Stimulated activated CD8-positive, alpha-beta memory T cell treated with anti-CD3 and anti-CD28 coated beads, Interleukin-7, amount 100 ng/mL, for 4 hours (primary cell): ENCODE measurements around the gene AKAP6.

Source experiments
- DNase-seq, 2 donors: peaks; one replicate each; pipeline ENCODE4 v3.0.0-alpha.2; 2020; ENCODE audit warnings: low read depth in 2 of 2

AKAP6 gene, protein sequence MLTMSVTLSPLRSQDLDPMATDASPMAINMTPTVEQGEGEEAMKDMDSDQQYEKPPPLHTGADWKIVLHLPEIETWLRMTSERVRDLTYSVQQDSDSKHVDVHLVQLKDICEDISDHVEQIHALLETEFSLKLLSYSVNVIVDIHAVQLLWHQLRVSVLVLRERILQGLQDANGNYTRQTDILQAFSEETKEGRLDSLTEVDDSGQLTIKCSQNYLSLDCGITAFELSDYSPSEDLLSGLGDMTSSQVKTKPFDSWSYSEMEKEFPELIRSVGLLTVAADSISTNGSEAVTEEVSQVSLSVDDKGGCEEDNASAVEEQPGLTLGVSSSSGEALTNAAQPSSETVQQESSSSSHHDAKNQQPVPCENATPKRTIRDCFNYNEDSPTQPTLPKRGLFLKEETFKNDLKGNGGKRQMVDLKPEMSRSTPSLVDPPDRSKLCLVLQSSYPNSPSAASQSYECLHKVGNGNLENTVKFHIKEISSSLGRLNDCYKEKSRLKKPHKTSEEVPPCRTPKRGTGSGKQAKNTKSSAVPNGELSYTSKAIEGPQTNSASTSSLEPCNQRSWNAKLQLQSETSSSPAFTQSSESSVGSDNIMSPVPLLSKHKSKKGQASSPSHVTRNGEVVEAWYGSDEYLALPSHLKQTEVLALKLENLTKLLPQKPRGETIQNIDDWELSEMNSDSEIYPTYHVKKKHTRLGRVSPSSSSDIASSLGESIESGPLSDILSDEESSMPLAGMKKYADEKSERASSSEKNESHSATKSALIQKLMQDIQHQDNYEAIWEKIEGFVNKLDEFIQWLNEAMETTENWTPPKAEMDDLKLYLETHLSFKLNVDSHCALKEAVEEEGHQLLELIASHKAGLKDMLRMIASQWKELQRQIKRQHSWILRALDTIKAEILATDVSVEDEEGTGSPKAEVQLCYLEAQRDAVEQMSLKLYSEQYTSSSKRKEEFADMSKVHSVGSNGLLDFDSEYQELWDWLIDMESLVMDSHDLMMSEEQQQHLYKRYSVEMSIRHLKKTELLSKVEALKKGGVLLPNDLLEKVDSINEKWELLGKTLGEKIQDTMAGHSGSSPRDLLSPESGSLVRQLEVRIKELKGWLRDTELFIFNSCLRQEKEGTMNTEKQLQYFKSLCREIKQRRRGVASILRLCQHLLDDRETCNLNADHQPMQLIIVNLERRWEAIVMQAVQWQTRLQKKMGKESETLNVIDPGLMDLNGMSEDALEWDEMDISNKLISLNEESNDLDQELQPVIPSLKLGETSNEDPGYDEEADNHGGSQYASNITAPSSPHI (N-terminal part only)

DNA sequence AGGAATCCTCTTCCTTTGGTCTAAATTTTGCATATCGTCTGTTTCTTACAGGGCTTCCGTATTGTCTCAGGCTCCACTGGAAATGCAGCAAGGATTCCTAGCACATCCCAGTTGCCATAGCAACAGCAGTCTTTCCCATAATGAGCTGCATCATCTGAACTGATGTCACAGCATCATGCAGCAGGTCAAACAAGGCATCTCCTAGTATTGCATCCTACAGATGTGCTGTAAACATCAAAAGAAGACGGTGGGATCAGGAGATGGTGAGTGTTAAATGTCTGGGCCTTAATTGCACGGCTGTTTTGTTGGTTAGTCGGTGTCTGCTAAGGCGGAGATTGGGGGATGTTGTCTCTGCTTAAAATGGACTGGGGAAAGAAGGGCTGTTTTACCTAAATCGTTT lies at the start of gene AKAP6:
Gene AKAP6, plus strand, starts transcription at position 153 of the 400 bp plus-strand sequence. CDS start 104,196 bp downstream, outside the sequence.
- no peak for DNase-seq

DNA sequence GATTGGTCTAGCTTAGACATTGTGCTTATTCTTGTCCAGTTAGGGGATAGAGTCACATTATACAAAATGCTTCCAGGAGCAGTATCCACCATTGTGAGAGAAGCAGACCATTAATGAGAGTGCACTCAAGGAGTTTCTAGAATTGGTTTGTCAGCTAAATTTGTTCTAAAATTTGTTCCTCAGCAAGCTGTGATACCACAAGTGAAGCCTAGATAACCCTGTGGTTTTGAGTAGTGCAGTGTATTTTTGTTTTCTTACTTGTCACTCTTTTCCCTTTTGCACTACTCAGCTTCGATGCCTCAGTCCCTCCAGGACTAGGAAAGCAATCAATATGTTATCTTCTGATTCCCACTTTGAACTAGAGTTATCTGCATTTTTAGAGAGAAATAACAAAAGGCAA lies 42.5 kb upstream of the AKAP6 start:
- no peak for DNase-seq

DNA sequence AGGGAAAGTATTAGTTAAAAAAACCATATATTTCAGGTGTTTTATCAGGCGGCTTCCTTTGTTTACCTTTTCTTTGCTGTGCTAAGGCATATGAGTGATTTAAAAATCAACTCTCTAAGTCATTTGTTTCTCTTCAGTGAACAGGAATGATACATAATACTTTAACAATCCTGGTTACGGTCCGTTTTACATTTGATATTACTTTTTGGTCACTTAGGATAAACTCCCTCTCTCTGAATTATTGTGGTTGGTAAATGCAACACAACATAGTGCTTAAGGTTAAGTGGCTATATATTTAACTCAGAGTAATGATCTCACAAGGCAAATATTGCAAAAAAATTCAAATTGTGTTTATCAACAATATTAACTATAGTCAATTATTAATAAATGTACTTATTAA lies 32.7 kb upstream of the AKAP6 start:
- DNase-seq: no peak

DNA sequence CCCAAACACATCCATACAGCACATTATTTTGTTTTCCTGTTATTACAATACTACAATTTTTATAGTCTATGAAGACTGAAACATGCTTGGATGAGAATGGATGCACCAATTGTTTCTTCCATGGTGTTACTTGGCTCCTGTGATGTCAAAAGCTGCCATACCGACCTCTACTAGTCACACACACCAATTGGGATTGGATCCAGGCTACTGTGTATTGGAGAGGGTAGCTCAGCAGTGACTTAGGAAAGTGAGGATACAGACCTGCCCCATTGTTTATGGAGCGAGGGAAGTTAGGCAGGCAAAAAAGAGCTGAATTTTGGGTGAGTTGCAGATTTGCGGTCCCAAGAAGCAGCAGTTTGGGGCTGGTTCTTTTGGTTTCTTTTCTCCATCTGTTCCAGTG lies 30.8 kb upstream of the AKAP6 start:
- no peak for DNase-seq

DNA sequence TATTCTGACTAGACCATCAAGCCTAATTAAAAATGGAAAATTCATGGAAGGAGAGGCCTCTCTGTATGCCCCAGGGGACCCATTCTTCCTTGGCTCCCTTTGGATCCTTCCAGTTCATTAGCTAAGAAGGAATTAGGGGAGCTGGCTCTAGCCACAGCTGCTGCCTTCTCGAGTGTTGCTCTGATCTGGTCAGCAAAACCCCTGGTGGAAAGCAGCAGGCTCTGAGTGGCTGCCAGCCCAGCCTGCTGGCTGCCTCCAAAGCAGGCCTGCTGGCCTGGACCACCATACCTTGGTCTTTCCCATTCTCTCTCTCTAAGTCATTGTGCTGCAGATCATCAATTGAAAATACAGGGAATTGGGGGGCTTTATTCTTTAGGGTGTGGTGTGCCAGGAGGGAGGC lies 29.0 kb upstream of the AKAP6 start:
- DNase-seq: no peak

DNA sequence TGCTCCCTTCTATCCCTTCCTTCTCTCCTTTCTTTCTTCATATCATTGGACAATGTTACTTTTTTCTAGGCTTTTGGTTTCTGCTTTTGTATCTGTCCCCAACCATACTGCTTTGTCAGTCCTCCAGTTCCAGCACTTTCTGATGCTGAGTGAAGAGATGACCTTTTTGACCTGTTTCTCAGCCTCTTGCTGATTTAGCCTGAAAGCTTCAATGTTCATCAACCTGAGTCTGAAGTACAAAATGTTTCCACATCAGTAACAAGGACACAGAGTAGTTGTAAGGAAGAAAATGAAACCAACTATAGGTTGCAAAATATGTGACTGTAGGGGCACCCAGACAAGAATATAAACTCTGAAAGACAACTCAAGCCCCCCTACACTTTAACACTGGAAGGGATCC lies 25.2 kb upstream of the AKAP6 start:
- no peak for DNase-seq

DNA sequence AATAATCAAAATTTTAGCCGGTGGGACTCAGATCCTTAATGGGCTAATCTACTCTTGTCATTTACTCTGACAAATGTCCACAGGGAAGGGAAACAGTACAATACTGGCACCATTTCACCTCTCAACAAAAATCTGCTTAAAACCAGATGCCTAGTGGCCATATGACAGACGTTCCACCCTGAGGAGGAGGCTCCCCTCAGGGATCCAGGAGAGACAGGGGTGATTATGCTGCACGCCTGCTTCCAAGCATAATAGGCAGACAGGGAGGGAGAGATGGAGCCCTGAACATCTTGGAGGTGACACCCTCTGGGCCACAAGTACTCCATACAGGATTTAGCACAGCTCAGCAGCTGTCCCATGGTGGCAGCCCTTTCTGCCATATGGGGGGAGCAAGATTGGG lies 24.8 kb upstream of the AKAP6 start:
- DNase-seq: no peak

DNA sequence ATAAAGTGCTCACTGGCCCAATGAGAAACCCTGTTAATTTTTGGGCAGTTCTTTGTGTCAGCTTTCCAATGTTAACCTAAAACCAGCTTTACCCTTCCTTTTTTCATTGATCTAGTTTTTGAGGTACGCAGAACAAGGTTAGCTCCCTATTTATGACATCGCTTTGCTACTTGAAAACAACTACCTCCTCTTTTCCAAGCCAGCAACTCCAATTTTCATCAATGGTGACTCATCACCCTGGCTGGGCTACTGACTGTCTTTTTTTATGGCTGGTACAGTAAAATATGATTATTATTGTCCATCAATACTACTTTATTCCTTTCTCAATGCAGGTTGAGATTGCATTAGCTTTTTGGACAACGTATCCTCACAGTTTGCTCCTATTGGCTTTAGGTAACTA lies 22.5 kb upstream of the AKAP6 start:
- DNase-seq: no peak

DNA sequence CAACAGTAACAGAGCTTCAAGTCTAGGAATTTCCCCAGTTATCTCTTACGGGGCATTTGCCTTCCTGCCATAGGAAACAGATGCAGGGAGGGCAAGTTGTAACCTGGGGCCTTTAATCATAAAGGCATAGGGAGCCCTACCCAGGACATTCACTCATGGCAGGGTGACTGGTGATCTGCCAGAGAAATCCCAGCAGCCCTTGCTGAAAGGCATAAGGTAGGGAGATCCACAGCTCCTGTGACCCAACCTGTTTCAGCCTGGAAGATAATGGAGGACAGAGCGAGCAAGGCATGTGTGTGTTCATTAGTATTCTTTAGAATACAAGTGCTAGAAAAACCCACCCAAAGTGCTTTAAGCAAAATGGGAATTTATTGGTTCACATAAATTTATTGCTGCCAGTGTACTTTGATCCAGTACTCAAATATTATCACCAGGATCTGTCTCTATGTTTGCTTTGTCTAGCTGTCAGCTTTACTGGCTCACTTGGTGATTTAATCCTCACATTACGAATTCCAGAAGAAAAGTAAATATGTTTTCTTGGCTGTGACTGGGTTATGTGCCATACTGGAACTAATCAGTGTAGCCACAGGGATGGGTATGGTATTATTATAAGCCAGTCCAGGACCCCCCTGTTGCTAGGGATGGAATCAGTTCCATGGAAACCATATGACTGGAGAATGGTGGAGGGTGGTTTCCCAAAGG lies 21.1 kb upstream of the AKAP6 start:
- no peak for DNase-seq

DNA sequence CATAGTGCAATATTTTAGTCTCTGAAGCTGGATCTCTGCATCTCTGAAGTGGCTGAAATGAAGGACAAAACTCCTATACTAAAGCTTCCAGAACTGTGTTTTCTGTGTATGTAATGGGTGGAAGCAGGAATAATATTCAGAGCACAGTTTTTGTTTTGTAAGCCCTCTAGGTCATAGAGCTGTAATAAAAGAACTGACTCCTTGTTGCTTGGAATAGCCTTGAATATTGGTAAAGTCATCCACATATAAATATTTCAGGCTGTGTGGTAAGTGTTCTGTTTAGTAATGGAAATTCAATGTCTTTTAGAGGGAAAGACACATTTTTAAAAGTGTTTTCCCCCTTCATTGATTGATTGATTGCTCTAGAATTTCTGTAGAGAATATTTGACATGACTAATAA lies 18.2 kb upstream of the AKAP6 start:
- no peak for DNase-seq

DNA sequence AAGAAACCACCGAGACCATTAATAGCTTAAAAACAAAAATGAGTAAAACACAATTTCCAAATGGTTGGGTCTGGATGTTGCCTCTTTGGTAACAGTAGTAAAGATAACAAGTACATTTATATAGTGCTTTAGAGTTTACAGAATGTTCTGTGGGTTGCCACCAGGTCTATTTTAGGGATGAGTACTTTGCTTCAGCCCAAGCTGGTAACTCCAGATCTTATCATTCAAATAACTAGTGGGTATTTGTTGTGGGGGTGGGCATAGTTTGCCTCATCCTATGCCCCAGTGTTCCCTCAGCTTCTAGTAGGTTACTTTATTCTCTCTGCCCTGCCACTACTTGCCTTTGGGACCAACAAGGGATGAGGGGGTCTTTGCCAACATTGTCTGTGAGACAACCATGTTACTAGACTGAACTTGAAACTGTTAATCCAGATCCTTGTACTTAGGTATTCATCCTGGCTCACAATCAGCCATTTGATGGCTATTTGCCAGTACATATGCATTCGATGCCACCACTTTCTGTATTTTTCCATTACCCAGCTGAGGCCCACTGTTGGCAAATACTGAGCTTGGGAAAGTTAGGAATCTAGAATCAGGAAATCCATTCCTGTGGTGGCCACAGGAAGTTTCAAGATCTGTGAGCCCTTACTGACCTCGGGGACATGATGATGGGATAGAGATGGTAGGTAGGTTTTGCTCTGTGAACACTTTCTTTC lies 17.6 kb upstream of the AKAP6 start:
- DNase-seq: no peak

DNA sequence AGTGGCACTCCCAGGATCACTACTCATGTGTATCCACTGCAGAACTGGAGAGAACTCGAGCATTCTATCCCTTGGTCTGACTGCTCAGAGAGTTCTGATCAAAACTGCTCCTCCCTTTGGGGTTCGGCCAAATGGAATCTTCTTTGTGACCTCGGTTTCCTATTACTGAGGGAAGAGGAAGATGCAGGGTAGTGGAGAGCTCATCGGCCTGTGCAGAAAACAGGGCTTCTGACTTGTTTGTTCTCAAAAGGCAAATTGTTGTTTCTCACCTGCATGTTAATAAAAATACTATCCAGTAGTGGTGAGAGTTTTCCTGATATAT lies 17.1 kb upstream of the AKAP6 start:
- DNase-seq: no peak

DNA sequence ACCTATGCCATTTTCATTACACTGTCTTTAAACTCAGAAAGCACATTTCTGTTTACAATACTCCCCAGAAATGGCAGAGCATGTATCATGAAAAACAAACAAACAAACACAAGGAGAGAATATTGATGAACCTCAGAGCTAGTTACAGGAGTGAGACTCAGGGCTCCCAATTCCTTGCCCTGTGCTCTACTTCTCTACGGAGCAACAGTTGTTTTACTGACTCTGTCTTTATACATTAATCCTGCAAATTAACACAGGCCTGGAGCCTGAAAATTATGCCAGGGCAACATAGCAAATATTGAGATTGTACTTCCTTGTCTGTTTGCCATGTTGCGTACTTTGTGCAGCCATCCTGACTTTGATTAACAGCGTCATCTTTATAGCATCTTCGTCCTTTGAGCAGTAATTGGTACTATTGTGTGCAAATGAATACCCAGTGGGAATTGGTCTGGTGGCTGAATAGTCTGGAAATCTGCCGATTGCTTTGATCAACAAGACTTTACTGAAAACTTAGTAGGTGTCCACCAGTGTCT lies 15.2 kb upstream of the AKAP6 start:
- no peak for DNase-seq

DNA sequence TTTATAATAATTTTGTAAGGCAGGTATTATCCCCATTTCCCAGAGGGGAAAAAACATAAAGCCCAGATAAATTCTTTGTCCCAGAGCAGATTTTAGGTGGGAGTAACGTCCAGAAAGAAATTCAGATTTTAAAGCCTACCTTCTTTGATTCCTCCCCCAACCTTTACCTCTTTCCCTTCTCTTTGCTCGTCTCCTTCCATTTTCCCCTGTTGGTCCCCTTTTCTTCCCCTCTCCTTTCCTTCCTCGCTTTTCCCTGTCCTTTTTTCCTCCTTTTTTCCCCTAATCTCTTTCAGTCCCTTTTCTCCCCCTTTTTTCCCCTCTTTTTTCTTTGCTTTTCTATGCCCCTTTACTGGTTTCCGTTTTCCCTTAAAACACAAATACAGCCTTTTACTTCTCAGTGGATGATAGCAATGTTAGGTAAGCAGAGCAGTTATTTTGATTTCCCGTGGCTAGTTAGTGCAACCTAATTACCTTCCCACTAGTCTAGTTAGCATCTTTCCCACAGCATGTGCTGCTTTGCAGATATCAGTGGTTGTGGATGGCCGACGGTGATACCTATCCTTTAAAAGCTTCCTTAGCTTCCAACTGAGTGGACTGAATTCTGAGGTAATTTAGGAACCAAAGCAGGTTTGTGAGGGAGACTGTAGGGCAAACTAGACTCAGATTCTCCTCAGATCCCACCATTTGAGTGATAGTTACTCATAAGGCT lies 10.9 kb upstream of the AKAP6 start:
- no peak for DNase-seq

DNA sequence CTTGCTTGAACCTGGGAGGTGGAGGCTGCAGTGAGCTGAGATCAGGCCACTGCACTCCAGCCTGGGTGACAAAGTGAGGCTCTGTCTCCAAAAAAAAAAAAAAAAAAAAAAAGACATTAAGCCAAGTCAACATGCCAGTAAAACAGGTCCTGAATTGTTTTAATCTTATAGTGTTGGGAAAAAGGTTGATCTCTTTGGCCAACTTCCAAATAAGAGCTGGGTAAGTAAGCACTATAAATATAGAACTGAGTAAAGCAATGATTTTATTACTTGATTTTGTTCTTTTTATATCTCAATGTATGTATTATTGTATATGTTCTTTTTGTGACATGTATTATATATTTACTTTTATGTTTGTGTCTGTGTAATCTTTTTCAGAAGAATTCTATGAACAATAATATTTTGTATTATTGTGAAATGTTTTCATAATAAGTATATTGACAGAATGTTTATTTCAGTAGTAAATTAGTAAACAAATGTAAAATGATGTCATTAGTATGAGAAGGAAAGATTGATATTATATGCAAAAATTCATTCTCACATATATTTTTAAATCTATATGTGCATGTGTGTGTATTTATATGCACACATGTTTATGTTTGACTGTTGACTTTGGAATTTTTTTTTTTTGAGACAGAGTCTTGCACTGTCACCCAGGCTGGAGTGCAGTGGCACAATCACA lies 9.6 kb upstream of the AKAP6 start:
- DNase-seq: no peak

DNA sequence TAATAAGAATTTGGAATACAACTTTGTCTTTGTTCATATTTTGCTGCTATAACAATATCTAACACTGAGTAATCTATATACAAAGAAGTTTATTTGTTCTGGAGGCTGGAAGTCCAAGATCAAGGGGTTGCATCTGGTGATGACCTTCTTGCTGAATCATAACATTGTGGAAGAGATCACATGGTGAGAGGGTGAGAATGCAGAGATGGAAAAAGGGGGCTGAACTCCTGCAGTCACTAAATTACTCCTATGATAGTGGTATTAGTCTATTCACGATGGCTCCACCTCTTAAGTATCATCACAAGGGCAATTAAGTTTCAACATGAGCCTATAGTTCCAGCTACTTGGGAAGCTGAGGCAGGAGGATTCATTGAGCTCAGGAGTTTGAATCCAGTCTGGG lies 4.5 kb upstream of the AKAP6 start:
- no peak for DNase-seq

DNA sequence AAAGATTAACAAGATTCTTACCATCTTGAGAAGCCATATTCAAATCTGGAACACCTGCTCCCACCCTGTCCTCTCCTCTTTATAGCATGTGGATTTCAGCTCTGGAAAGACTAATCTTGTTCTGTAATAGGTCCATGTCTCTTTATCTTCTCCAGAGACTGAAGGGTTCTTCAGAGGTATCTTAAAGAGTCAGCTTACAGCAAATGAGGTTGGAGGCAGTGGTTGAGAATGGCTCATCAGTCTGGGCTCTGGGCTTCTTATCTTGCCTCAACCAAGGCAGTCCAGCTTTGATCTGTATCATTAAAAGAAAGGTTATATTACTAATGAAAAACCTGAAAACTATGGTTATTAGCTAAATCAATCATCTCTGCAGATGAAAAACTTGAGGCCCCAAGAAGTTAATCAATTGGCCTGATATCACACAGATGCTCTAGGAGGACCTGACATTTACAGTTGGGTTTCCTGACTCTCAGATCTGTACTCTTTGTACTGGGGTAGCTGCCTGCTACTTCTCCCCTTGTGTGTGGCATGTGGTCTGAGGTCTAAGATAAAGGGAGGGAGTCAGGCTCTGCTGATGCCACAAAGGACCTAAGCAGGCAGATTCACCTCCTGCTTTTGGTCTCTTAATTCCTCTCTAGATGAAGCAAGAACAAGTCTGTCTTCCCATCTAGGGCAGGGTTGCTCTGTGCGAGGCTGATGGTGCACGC lies 1.7 kb upstream of the AKAP6 start:
- DNase-seq: no peak

DNA sequence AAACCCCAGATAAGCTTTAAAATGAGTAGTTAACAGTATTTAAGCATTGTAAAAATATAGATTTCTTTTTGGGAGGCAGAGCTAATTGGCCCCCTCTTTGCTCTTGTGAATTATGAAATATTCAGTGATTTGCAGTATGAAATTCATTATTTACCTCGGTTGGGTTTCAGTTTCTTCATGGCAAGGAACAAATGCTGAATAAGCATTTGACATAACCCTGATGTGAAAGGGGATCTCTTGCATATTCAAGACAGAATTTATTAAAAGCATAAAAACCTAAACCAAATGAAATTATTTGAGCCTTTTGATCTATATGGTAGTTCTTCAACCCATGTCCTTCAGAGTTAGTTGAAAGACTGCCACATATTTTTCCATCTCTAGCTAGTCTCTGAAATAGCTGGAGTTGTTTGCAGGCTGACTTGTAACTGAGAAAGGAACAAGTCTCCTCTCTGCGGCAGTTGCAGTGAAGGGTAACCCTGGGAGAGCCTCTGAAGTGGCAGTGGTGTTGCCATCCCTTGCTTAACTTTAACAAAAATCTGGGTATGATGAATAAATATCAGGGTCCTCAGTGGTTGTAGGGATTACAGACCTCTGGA lies 690 bp downstream of the AKAP6 start:
- DNase-seq: no peak
